Adrenal gland (tissue), 12 donors: Measurements from ENCODE around the gene PDZRN3. TPM values are rescaled to one million over a fixed set of nuclear protein-coding genes. Genes with fewer than 3 reads are reported as not detected.

Experiments
- DNase-seq, 7 donors: peaks; one replicate each; pipeline ENCODE4 v3.0.0-alpha.2; 2019 to 2020
- H3K27ac ChIP-seq, 5 donors: fragments of 200-600 bp; sonication (generic) in 4 of 5; 1 replicate in 3 of 5; 2 replicates in 2 of 5; pipeline versions ENCODE4 v1.5.1 to v1.8.0; 2016 to 2020; ENCODE audit warnings: mild to moderate bottlenecking in 1 of 5
- H3K27me3 ChIP-seq: fragments of 200-600 bp; 2 replicates; pipeline ENCODE4 v1.8.0; 2021
- H3K36me3 ChIP-seq, 2 donors: fragments of 200-600 bp; replicated peaks in 1 of 2; 1 replicate in 1 of 2; 2 replicates in 1 of 2; pipeline versions ENCODE4 v1.5.1 to v1.8.0; 2018 to 2022
- H3K4me1 ChIP-seq, 2 donors: fragments of 200-600 bp; replicated peaks in 1 of 2; 1 replicate in 1 of 2; 2 replicates in 1 of 2; pipeline versions ENCODE4 v1.5.1 to v1.8.0; 2018 to 2021
- H3K4me3 ChIP-seq, 4 donors: fragments of 200-600 bp; sonication (generic) in 3 of 4; one replicate each; pipeline ENCODE4 v1.5.1; 2016 to 2018
- H3K9me3 ChIP-seq, 3 donors: fragments of 200-600 bp; sonication (generic) in 1 of 3; replicated peaks in 1 of 3; 1 replicate in 2 of 3; 2 replicates in 1 of 3; pipeline versions ENCODE4 v1.5.1 to v1.8.0; 2016 to 2021
- CTCF ChIP-seq, 6 experiments: fragments of 450-650 bp in 4 of 6; fragments of 200-600 bp in 2 of 6; sonication (generic) in 1 of 6; IDR thresholded peaks; 1 replicate in 5 of 6; 2 replicates in 1 of 6; pipeline versions ENCODE4 v1.5.1 to v1.8.0; 2016 to 2021; ENCODE audit warnings: antibody characterized with exemption in 6 of 6, mild to moderate bottlenecking in 2 of 6, moderate library complexity in 1 of 6
- POLR2A ChIP-seq, 2 donors: fragments of 450-650 bp; IDR thresholded peaks; one replicate each; pipeline ENCODE4 v1.6.1; 2017; ENCODE audit warnings: antibody characterized with exemption in 2 of 2, mild to moderate bottlenecking in 2 of 2, moderate library complexity in 1 of 2
- WGBS, 4 donors: extraction: QIAGEN DNeasy Blood & Tissue Kit in 2 of 4; methylation state at CpG; one replicate each; pipeline versions ENCODE4 v1.1.5 to v1.1.7; 2013 to 2017; 5-methylcytosine and 5-hydroxymethylcytosine counted together
- intact Hi-C, 2 donors: fragments of 100-400 bp; cut with DNase I; formaldehyde crosslinking; loops; one replicate each; pipeline versions ENCODE4 v1.14.1 to v1.15.0; 2022 to 2023
- polyA plus RNA-seq, 3 donors: library from polyadenylated mRNA; stranded (reverse); fragments of 200-250 nt in 2 of 3; fragments of 350-450 nt in 1 of 3; fragmentation: Illumina TruSeq in 1 of 3; extraction: RNeasy Lipid Tissue Mini Kit (QIAGEN cat#74804) in 1 of 3; gene quantifications; one replicate each; pipeline ENCODE4 v1.2.3, GENCODE V29; 2013 to 2014
- total RNA-seq, 9 donors: library from RNA; depleted of rRNA in 4 of 9; stranded (reverse); fragments of >200 nt in 4 of 9; fragments of 120-200 nt in 1 of 9; fragmentation: NEBNext Ultra II Directional in 1 of 9; extraction: Animal tissue kit (Norgen Biotek cat#: 25700) in 1 of 9; gene quantifications; one replicate each; pipeline versions ENCODE4 v1.1.0 to v1.2.4, GENCODE V29; 2013 to 2023
- donor health status: healthy with polysubstance abuse.
- donor health status: Bipolar disorder and iron deficiency.
- donor health status: DM: yes; HTN: yes; CAD: no.
- donor health status: DM: no; HTN: no; CAD: no.
- donor health status: DM: no; HTN: no; CAD: no.
- donor health status: DM: yes; HTN: yes; CAD: no.

PDZRN3 gene
- total and polyA plus RNA-seq, 12 donors = 11.5 to 126 (median 64.1) TPM

GRCh38 chr3:73493543-73494308, 131.0 kb downstream of the PDZRN3 start:
- Histone ChIP-seq H3K4me1 (peaks cover 36 to 41% of the 10 kb centered on the region in 2 donors), H3K36me3 (no peaks in the 10 kb centered on the region), H3K9me3 (no peaks in the 10 kb centered on the region), H3K27ac (peak overlapping the region; percentile 5 to 90 (median 77)), H3K4me3 (no peak overlapping the region), H3K27me3 (no peaks in the 10 kb centered on the region)
- TF ChIP-seq CTCF (IDR thresholded peaks at IDR 0.05) = no peak
- peak in 1 of 2 donors; percentile 12 for TF ChIP-seq POLR2A (IDR thresholded peaks at IDR 0.05)
- 52 to 59% (median 53%) methylated on average over 7 of the region's 7 CpGs for WGBS, 4 donors
- peak in 6 of 7 donors; percentile 58 to 77 (median 65) for DNase-seq
- intact Hi-C loops = no loop called here

- intact Hi-C loops = no loop called here
- Histone ChIP-seq H3K27me3 (no peaks in the 10 kb centered on the region), H3K27ac (peak overlapping the region in 3 of 5 donors; percentile 23 to 87 (median 80)), H3K4me3 (no peak overlapping the region), H3K36me3 (no peaks in the 10 kb centered on the region), H3K9me3 (no peaks in the 10 kb centered on the region), H3K4me1 (peaks cover 49 to 55% of the 10 kb centered on the region in 2 donors)
- no peak for DNase-seq
- 60 to 76% (median 67%) methylated on average over 5 of the region's 5 CpGs for WGBS, 4 donors
- TF ChIP-seq CTCF (IDR thresholded peaks at IDR 0.05) (no peak), POLR2A (IDR thresholded peaks at IDR 0.05) (no peak)
These were observed 132.6 kb downstream of the PDZRN3 start for GRCh38 chr3:73492186-73492585.

GRCh38 chr3:73491287-73491662, 133.5 kb downstream of the PDZRN3 start:
- Histone ChIP-seq H3K27ac (peak overlapping the region in 4 of 5 donors; percentile 45 to 87 (median 74)), H3K4me3 (no peak overlapping the region), H3K4me1 (peaks cover 53 to 64% of the 10 kb centered on the region in 2 donors), H3K36me3 (no peaks in the 10 kb centered on the region), H3K27me3 (no peaks in the 10 kb centered on the region), H3K9me3 (no peaks in the 10 kb centered on the region)
- TF ChIP-seq POLR2A (IDR thresholded peaks at IDR 0.05) = no peak
- DNase-seq = no peak
- intact Hi-C loops = no loop called here

- peak; percentile 29 to 89 (median 81) for DNase-seq
- Histone ChIP-seq H3K4me1 (peaks cover 53 to 70% of the 10 kb centered on the region in 2 donors), H3K9me3 (no peaks in the 10 kb centered on the region), H3K27ac (peak overlapping the region in 4 of 5 donors; percentile 45 to 87 (median 74)), H3K27me3 (no peaks in the 10 kb centered on the region), H3K4me3 (no peak overlapping the region), H3K36me3 (no peaks in the 10 kb centered on the region)
- TF ChIP-seq CTCF (IDR thresholded peaks at IDR 0.05) = no peak
- no peak for TF ChIP-seq POLR2A (IDR thresholded peaks at IDR 0.05)
- intact Hi-C loops = no loop called here
- WGBS, 4 donors = 17 to 41% (median 32%) methylated on average over 4 to 8 of the region's 8 CpGs
These were observed 134.1 kb downstream of the PDZRN3 start for GRCh38 chr3:73490453-73491286.
